WERI-Rb-1 (cell line): ENCODE data around the gene PHF5A.

Source experiments
- DNase-seq: peaks from one replicate; pipeline ENCODE4 v3.0.0-alpha.2; 2020
- H3K27ac ChIP-seq: fragments of 250-450 bp; sonication (Bioruptor Pico); 2 replicates; pipeline ENCODE4 v1.5.1; 2020; ENCODE audit warnings: mild to moderate bottlenecking, moderate library complexity
- H3K27me3 ChIP-seq: fragments of 250-450 bp; sonication (Bioruptor Pico); 2 replicates; pipeline ENCODE4 v1.5.1; 2021; ENCODE audit warnings: mild to moderate bottlenecking, low read depth, moderate library complexity; ENCODE audit not compliant: insufficient read depth, severe bottlenecking
- H3K36me3 ChIP-seq: fragments of 250-450 bp; sonication (Bioruptor Pico); 2 replicates; pipeline ENCODE4 v1.5.1; 2020; ENCODE audit warnings: mild to moderate bottlenecking, moderate library complexity
- H3K4me3 ChIP-seq: 2 replicates; pipeline ENCODE4 v1.5.1; 2011; ENCODE audit warnings: low read depth, mild to moderate bottlenecking, control low read depth, low read length
- H3K9me3 ChIP-seq: fragments of 250-450 bp; sonication (Bioruptor Pico); 2 replicates; pipeline ENCODE4 v1.5.1; 2021; ENCODE audit warnings: mild to moderate bottlenecking, moderate library complexity; ENCODE audit not compliant: severe bottlenecking
- TF ChIP-seq, protein P1 (sequence below): IDR thresholded peaks from 2 replicates; pipeline ENCODE4 v1.5.1; 2011; ENCODE audit warnings: low read depth, mild to moderate bottlenecking, control low read depth, inconsistent platforms, low read length

PHF5A gene, protein sequence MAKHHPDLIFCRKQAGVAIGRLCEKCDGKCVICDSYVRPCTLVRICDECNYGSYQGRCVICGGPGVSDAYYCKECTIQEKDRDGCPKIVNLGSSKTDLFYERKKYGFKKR

GRCh38 chr22:41468381-41469217 lies at the start of gene PHF5A, which contains the start of gene ACO2:
Gene PHF5A (minus strand): TSS chr22:41468692. CDS start chr22:41468653, 39 bp downstream.
Gene ACO2 (plus strand): TSS chr22:41469117. CDS start chr22:41469147, 30 bp downstream.
- H3K27me3 ChIP-seq: no peaks in the 10 kb centered on the region
- H3K9me3 ChIP-seq: no peaks in the 10 kb centered on the region
- TF ChIP-seq, protein P1, sequence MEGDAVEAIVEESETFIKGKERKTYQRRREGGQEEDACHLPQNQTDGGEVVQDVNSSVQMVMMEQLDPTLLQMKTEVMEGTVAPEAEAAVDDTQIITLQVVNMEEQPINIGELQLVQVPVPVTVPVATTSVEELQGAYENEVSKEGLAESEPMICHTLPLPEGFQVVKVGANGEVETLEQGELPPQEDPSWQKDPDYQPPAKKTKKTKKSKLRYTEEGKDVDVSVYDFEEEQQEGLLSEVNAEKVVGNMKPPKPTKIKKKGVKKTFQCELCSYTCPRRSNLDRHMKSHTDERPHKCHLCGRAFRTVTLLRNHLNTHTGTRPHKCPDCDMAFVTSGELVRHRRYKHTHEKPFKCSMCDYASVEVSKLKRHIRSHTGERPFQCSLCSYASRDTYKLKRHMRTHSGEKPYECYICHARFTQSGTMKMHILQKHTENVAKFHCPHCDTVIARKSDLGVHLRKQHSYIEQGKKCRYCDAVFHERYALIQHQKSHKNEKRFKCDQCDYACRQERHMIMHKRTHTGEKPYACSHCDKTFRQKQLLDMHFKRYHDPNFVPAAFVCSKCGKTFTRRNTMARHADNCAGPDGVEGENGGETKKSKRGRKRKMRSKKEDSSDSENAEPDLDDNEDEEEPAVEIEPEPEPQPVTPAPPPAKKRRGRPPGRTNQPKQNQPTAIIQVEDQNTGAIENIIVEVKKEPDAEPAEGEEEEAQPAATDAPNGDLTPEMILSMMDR: no peak
- peak within 1 kb of the TSS; percentile 54 for H3K4me3 ChIP-seq
- peak within 1 kb of the TSS; percentile 98 for H3K27ac ChIP-seq
- DNase-seq: peak; percentile 97
- peaks cover 58% of the 10 kb centered on the region for H3K36me3 ChIP-seq

GRCh38 chr22:41518048-41518347 lies 49.5 kb upstream of the PHF5A start:
- no peak overlapping the region for H3K4me3 ChIP-seq
- no peaks in the 10 kb centered on the region for H3K27me3 ChIP-seq
- H3K9me3 ChIP-seq: no peaks in the 10 kb centered on the region
- TF ChIP-seq, protein P1: no peak
- H3K27ac ChIP-seq: no peak overlapping the region
- peaks cover 56% of the 10 kb centered on the region for H3K36me3 ChIP-seq
- no peak for DNase-seq

GRCh38 chr22:41517172-41518047 lies 48.9 kb upstream of the PHF5A start:
- no peaks in the 10 kb centered on the region for H3K9me3 ChIP-seq
- peak; percentile 69 for DNase-seq
- peaks cover 60% of the 10 kb centered on the region for H3K36me3 ChIP-seq
- H3K27ac ChIP-seq: no peak overlapping the region
- H3K27me3 ChIP-seq: no peaks in the 10 kb centered on the region
- no peak overlapping the region for H3K4me3 ChIP-seq
- TF ChIP-seq, protein P1: peak; percentile 81

DNA sequence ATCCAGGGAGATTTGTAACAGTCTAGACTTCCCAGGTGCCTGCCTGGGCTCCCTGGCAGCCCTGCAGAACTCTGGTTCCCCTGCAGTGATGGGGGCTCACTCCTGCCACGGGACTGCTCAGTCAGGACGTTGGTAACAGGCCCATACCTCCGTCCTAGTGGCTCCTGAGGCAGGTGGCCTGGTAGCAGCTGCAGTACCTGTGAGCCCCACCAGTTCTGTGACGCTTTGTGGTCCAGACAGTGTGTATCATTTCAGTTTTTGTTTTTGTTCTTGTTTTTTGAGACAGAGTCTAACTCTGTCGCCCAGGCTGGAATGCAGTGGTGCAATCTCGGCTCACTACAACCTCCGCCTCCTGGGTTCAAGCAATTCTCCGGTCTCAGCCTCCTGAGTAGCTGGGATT lies 48.0 kb upstream of the PHF5A start:
- Histone ChIP-seq H3K9me3 (no peaks in the 10 kb centered on the region), H3K27me3 (no peaks in the 10 kb centered on the region), H3K36me3 (peaks cover 66% of the 10 kb centered on the region), H3K4me3 (no peak overlapping the region), H3K27ac (no peak overlapping the region)
- no peak for DNase-seq
- TF ChIP-seq, protein P1: no peak

- Histone ChIP-seq H3K9me3 (no peaks in the 10 kb centered on the region), H3K36me3 (peaks cover 74% of the 10 kb centered on the region), H3K27ac (no peak overlapping the region), H3K4me3 (no peak overlapping the region), H3K27me3 (no peaks in the 10 kb centered on the region)
- DNase-seq: no peak
- TF ChIP-seq, protein P1: no peak
These were observed 44.9 kb upstream of the PHF5A start for GRCh38 chr22:41513391-41513790.
